Gastroesophageal sphincter (tissue), 3 donors: ENCODE measurements around the gene GYPA.
"Not testable (repeated sequence)": the region's sequence is repeated elsewhere in the genome, so short reads cannot be mapped to it uniquely, and the experiment has no call there.

Source experiments
- CTCF ChIP-seq, 4 experiments: fragments of 200-600 bp in 2 of 4; fragments of 450-650 bp in 2 of 4; sonication (generic) in 1 of 4; IDR thresholded peaks; one replicate each; pipeline ENCODE4 v1.5.1; 2017 to 2019; ENCODE audit warnings: antibody characterized with exemption in 4 of 4, mild to moderate bottlenecking in 2 of 4, moderate library complexity in 2 of 4
- POLR2A ChIP-seq, 2 donors: fragments of 450-650 bp; IDR thresholded peaks; one replicate each; pipeline ENCODE4 v1.6.1; 2017; ENCODE audit warnings: antibody characterized with exemption in 2 of 2, mild to moderate bottlenecking in 2 of 2, moderate library complexity in 1 of 2

GRCh38 chr4:144061556-144061955, 79.0 kb downstream of the GYPA start:
- not testable (repeated sequence) for TF ChIP-seq CTCF, POLR2A (IDR thresholded peaks at IDR 0.05)
